ENCODE data around the gene PRC1.

Gene PRC1

DNA sequence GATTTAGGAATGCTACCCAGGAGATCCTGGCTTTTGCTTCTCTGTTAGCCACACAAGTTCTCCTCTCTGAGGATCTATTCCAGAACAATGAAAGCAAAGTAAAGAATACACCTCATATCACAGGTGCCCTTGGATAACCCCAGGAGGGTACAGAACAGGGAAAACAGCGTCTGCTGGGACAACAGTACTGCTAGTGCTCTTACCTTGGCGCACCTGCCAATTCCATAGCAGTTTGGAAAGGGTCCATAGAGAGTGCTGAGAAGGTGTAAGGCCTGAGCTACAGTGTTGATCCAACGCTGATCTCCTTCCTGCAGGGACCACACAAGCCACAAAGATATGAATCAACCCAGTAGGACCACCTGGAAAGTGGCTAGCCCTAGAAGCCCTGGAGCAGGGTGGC lies 12.9 kb upstream of the PRC1 start:
- DNase-seq (ENCODE audit: extremely low read depth, low read depth) = no peak

GRCh38 chr15:91001209-91001608 lies 6.9 kb upstream of the PRC1 start:
- TF ChIP-seq CTCF (IDR thresholded peaks at IDR 0.05; ENCODE audit: low read depth, low read length) = no peak
- DNase-seq (ENCODE audit: extremely low read depth, low read depth) = no peak

More for the DNA sequence above, 12.9 kb upstream of the PRC1 start:
- no peak for TF ChIP-seq CTCF (IDR thresholded peaks at IDR 0.05; ENCODE audit: low read depth, low read length)

- no peak for DNase-seq (ENCODE audit: extremely low read depth, low read depth)
- no peak for TF ChIP-seq CTCF (IDR thresholded peaks at IDR 0.05; ENCODE audit: low read depth, low read length)
Observed at GRCh38 chr15:90998737-90999136, 4.4 kb upstream of the PRC1 start.

DNA sequence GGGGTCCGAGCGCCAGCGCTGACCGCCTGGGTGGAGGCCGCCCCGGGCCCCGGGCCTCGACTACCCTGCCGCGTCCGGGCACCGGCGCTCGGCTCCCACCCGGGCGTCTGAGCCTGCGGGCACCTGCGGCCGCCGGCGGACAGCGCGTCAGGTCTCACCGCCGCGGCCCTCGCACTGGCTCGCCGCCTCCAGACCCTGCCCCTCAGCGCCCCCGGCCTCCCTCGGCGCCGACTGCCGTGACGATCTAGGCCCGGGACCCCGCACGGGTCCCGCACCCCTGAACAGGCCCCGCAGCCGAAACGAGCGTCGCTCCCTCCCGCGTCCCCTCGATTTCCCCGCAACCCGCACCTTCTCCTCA lies 297 bp downstream of the PRC1 start:
- DNase-seq (ENCODE audit: extremely low read depth, low read depth) = no peak
- TF ChIP-seq CTCF (IDR thresholded peaks at IDR 0.05; ENCODE audit: low read depth, low read length) = no peak

DNA sequence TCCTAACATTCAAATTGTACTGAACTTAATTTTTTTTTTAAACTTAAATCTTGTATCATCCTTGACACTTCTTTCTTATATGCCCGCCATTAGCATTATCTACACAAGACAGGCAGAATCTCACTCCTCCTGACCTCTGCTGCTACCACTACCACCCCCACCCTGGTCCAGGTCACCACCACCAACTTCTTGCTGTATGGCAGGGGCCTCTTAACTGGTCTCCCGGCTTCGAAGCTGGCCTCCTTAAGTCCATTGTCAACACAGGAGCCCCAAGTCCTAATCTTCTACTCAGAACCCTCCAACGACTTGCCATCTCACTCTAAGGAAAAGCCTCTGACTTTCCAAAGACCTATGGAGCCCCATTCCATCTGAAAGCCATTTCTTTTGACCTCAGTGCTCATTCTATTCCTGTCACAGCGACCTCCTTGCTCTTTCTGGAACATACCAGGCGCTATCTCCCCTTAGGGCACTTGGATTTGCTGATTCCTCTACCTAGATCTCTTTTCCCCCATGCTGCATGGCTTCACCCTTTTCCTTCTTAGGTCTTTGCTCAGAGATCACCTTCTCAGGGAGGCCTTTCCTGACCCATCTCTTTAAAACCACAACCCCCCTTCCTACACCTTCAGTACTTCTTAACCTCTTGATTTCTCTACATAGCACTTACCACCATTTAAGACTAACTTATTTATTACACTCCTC lies 2.6 kb downstream of the PRC1 start:
- DNase-seq (ENCODE audit: extremely low read depth, low read depth) = no peak
- no peak for TF ChIP-seq CTCF (IDR thresholded peaks at IDR 0.05; ENCODE audit: low read depth, low read length)

GRCh38 chr15:90990446-90990845 lies 3.9 kb downstream of the PRC1 start:
- TF ChIP-seq CTCF (IDR thresholded peaks at IDR 0.05; ENCODE audit: low read depth, low read length) = no peak
- DNase-seq (ENCODE audit: extremely low read depth, low read depth) = no peak

GRCh38 chr15:90989040-90989768 lies 5.1 kb downstream of the PRC1 start:
- DNase-seq (ENCODE audit: extremely low read depth, low read depth) = no peak
- no peak for TF ChIP-seq CTCF (IDR thresholded peaks at IDR 0.05; ENCODE audit: low read depth, low read length)
